NCI-H2171 treated with DMSO at 0.1 percent for 48 hours (cell line): Measurements from ENCODE around the gene CTSE.
"Not testable (repeated sequence)": the region's sequence is repeated elsewhere in the genome, so short reads cannot be mapped to it uniquely, and the experiment has no call there.

ENCODE experiments used
- DNase-seq: peaks from one replicate; lab custom pipeline; 2025; lab: John Stamatoyannopoulos, UW

CTSE gene

DNA sequence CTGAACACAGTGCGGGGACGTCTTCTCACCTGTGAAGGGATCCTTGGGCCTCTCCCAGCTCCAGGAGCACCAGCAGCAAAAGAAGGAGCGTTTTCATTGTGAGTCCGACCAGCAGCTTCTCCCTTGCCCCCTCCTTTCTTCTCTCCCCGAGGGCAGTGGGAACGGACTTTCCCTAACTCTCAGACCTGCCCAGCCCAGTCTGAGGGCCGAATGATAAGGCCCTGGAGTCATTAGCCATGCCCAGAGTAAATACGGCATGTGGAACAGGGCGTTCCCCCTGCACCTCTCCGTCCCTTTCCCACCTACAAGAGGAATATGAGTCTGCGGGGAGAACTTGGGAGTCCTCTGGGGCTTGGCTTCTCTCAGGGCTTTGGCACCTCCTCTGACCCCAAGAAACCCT, at the start of gene CTSE:
CTSE (minus strand) TSS at position 201 of the 400 bp plus-strand sequence; CDS start at position 97, 104 bp downstream.
- no peak for DNase-seq

DNA sequence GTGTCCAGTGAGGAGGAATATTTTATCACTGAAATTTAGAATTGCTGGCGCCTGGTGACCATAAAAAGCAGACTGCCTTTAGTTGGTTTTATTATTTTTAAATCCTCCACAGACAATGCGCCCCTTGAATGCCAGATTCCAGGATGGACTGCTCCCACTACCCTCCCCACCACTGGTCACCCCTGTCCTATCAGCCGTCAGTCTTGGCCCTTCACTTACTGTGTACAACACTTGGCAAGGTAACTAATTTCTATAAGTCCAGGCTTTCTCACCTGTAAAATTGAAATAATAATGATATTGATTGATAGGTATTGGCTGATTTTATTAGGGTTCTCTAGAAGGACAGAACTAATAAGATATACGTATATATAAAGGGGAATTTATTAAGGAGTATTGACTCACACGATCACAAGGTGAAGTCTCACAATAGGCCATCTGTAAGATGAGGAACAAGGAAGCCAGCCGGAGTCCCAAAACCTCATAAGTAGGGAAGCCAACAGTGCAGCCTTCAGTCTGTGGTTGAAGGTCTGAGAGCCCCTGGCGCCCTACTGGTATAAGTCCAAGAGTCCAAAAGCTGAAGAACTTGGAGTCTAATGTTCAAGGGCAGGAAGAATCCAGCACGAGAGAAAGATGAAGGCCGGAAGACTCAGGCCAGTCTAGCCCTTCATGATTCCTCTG, 47.1 kb upstream of the CTSE start:
- DNase-seq: no peak

DNA sequence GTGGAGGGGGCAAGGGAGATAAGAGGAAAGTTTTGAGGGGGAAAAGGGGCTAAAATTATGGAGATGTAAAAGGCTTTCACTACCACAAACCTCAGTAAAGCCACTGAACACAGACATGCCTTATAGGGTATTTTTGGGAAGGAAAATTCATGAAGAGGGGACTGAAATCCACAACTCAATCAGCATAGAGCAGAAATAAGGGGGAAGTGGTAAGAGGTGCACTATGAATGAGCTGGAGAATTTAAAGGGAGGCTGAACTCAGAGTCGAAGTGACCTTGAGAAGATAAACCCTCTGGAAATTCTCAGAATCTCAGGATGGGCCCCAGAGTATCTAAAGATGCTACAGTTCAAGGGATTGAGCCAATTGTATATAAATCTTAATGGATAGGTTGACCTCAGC, 44.6 kb upstream of the CTSE start:
- DNase-seq: no peak

DNA sequence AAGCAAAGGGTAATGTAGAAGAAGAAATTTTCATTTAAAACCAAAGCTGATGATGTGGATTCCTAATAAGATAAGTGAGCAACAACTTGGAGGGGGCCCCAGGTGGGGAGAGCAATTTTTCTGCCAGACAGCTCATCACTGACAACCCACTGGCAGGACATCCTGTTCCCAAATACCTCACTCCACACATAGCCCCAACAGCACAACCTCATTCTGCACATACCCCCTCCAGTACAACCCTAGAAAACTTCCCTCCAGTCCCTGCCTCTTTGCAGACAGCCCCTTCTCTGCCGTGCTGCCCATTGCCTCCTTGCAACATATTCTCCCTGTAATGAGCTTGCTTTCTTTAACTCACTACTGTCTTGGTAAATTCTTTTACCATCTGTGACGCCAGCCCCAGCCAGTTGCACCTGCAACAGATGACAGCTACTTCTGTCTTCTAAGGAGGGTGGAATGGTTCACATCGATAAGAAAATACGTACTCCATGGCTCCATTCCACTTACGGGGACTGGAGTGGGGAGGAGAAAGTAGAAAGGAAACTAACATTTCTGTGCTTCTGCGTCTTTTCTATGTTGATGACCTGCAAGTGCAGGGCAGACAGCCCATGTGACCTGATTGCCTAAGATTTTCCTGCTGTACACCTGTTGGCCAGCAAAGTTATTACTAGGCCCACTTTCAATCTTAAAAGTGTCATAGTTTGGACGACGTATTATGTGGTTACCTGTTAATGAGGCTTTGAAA, 44.0 kb upstream of the CTSE start:
- DNase-seq: no peak

DNA sequence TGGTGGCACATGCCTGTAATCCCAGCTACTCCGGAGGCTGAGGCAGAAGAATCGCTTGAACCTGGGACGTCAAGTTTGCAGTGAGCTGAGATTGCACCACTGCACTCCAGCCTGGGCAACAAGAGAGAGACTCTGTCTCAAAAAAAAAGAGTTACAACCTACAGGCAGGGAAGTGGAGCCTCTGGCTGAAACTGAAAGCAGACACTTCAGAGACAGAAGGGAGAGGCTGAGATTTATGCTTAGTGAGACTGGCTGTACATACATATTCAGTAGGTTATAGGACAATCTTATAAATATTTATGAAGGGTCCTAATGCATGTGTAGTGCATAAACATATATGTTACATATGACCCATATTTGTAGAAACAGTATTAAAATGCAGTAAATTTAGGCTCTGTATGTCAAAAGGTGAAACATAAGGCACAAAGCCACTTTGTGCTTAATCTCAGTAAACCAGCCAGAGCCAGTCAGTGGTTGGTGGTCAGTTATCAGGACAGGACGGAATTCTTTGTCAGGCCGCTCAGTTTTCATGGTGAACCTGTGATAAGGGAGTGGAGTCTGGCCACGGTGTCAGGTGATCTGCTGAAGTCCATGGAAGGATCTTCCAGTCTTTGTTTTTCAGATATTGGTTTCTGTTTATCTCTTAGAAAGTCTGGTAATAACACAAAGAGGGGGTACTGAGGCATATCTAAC, 42.9 kb upstream of the CTSE start:
- no peak for DNase-seq

DNA sequence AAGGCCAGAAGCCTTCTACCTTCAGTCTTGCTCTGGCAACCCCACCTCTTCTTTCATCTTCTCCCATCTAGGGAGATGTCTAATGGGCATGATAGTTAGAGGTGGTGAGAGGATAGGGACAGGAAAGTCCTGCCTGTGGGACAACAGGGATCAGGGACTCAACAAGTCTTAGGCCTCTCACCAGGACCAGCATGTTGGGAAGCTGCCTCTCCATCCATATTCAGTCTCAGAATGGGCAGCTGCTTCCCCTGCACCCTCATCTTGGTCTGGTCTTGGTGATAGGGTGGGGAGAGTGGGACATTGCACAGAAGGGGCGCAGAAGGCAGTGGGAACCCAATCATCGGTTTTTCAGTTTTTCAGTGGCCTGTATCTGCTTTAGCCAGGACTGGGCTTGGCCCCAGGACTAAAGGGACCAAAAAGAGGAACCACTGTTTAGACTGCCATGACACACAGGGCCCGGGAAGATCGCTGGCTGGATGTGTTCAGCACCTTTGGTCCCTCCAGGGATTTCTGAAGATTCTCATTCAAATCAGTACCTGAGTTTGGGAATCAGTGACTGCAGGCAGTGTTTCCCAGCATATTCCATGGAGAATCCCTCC, 42.0 kb upstream of the CTSE start:
- DNase-seq: no peak

DNA sequence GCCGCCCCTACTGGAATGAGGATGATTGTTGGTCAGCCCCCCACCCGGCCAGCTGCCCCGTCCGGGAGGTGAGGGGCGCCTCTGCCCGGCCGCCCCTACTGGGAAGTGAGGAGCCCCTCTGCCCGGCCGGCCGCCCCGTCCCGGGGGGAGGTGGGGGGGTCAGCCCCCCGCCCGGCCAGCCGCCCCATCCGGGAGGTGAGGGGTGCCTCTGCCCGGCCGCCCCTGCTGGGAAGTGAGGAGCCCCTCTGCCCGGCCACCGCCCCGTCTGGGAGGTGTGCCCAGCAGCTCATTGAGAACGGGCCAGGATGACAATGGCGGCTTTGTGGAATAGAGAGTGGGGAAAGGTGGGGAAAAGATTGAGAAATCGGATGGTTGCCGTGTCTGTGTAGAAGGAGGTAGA, 40.8 kb upstream of the CTSE start:
- DNase-seq: not testable (repeated sequence)

DNA sequence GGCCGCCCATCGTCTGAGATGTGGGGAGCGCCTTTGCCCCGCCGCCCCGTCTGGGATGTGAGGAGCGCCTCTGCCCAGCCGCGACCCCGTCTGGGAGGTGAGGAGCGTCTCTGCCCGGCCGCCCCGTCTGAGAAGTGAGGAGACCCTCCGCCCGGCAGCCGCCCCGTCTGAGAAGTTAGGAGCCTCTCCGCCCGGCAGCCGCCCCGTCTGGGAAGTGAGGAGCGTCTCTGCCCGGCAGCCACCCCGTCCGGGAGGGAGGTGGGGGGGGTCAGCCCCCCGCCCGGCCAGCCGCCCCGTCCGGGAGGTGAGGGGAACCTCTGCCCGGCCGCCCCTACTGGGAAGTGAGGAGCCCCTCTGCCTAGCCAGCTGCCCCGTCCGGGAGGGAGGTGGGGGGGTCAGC, 40.3 kb upstream of the CTSE start:
- not testable (repeated sequence) for DNase-seq

DNA sequence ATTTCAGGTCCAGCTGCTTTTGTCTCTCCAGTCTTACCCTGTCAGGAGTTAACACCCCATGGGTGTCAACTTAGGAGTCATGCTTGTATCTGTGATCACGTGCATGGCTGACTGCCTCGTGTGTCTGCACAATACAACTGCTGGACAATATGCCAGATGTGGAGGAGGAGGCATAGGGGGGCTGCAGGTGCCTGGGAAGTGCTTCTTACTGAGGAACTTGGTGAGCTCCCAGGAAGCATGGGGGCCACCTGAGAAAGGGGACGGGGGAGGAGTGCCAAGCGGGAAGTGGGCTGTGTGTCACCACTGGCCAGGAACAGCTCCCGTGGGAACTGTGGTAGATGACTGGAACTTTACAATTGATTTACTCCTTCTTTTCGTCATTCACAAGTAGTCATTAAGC, 38.8 kb upstream of the CTSE start:
- no peak for DNase-seq

DNA sequence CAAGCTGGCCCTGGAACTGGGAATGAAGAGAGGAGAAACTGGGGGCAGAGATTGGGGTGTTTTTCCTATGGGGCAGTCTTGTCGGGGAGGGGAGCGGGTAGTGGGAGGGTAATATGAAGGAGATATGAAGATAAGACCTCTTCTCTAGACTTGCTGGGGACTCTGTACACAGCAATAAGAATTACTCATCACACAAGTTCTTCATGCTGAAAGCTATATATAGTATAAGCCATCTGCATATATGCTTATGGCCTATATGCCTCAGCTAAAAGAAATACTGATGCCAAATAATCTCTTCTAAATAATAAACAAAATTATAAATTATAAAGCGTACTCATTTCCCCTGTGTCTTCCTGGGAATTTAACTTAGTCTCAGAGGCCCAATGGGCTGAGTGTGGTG, 37.1 kb upstream of the CTSE start:
- DNase-seq: no peak

DNA sequence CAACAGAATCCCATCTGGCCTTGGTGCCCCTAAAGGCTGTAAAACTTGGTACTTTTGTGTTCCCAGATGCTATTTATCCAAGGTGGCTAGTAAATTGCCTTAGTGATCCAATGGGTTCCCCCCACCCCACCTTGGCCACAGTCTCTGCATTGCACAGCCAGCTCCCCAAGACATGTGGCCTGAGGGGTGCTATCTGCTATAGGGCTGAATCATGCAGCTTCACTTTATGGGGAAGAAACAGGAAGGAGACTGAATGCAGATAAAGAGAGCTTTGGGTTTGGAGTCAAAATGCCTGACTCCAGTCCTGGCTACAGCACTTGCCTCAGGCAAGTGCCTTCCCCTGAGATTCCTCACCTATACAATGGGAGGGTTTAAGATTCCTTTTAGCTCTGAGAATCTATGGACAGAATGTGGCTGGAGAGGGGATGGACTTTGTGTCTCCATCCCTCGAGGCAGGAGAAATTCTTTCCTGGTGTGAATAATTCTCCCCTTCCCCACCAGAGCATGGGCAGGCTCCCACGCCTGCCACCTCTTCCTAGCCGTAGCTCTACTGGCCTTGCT, 35.7 kb upstream of the CTSE start:
- DNase-seq: no peak

DNA sequence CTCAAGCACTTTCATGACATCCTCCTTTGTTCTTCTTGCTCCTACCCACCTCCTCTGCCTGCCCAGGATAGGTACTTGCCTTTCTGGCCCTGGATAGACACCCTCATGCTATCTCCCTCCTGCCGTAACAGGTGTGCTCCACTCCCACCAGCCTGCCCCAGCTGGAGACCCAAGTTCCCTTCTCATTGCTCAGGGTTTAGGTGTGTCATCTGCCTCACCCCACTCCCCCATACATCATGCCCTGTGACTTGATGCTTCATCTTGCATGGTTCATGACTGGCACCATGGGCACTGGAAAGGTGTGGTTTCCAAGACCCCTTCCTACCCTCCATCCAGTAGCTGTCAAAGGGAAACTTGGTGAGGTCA, 35.2 kb upstream of the CTSE start:
- DNase-seq: no peak

DNA sequence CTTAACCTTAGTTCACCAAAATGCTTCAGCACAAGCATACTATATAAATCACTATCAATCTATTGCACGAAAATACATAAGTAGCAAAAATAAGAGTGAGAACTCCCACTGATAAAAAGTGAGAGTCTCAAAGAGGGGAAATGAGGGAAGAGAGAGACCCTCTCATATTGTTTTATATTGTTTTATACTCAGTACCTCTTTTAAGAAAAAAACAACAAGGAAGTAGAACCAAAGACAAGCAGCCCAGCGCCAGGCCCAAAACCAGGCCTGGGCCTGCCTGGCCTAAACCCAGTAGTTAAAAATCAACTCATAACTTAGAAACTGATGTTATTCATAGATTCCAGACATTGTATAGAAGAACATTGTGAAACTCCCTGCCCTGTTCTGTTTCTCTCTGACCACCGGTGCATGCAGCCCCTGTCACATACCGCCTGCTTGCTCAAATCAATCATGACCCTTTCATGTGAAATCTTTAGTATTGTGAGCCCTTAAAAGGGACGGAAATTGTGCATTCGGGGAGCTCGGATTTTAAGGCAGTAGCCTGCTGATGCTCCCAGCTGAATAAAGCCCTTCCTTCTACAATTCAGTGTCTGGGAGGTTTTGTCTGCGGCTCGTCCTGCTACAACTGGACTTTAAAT, 34.7 kb upstream of the CTSE start:
- DNase-seq: not testable (repeated sequence)

DNA sequence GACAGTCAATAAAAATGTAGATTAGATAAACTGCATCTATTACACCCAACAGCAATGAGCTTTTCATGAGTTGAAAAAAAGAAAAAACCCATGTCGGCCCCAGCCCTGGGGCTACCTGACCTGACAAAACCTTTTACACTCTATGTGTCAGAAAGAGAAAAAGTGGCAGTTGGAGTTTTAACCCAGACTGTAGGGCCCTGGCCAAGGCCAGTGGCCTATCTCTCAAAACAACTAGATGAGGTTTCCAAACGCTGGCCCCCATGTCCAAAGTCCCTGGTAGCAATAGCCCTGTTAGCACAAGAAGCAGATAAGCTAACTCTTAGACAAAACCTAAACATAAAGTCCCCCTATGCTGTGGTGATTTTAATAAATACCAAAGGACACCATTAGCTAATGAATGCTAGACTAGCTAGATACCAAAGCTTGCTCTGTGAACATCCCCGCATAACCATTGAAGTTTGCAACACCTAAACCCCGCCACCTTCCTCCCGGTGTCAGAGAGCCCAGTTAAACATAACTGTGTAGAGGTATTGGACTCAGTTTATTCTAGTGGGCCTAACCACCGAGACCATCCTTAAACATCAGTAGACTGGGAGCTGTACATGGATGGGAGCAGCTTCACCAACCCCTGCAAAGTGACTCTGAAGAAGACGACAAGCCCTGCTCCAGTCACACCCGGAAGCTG, 32.1 kb upstream of the CTSE start:
- not testable (repeated sequence) for DNase-seq

DNA sequence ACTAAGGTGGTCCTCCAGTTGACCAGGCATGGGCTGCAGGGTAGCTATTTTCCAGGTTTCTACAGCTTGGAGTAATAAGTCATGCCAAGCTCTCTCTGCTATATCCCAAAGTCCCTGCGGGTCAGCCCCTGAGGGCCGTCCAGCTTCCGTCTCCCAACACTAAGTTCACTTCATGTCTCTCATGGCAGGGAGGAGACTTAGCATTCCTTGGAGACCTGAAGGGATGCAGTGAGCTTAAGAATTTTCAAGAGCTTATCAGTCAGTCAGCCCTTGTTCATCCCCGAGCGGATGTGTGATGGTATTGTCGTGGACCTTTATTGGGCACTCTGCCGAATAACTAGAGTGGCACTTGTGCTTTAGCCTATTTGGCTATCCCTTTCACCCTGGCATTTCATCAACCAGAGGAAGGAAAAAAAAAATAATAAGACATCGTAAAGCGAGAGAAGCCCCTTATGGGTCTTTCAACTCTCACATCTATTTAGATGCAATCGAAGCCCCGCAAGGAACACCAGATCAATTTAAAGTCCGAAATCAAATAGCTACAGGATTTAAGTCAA, 31.5 kb upstream of the CTSE start:
- DNase-seq: not testable (repeated sequence)

DNA sequence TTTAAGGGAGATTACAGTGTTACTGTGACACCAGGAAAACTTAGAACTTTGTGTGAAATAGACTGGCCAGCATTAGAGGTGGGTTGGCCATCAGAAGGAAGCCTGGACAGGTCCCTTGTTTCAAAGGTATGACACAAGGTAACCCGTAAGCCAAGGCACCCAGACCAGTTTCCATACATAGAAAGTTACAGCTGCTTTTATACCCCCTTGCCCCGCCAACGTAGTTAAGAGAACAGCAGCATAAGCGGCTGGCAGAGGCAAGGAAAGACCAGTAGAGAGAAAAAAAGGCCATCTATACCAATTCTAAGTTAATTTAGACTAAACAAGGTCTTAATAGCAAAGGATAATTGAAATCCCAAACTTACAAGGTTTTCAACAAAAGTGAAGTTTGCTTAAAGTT, 29.9 kb upstream of the CTSE start:
- not testable (repeated sequence) for DNase-seq

DNA sequence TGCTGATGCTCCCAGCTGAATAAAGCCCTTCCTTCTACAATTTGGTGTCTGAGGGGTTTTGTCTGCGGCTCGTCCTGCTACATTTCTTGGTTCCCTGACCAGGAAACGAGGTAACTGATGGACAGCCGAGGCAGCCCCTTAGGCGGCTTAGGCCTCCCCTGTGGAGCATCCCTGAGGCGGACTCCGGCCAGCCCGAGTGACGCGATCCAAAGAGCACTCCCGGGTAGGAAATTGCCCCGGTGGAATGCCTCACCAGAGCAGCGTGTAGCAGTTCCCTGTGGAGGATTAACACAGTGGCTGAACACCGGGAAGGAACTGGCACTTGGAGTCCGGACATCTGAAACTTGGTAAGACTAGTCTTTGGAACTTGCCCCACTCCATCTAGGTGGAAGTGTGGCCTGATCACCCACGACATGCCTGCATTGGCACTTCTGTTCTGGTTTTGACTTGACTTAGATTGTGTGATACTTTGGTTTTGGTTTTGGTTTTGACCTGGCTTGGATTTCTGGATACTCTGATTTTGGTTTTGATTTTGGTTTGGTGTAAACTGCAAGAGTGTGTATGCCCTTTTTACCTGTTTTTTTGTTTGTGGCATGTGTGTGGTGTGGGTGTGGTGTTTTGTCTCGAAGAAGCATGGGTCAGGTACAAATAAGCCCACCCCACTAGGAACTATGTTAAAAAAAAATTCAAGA, 29.4 kb upstream of the CTSE start, which contains the start of gene RHEX:
RHEX (plus strand) TSS at position 255 of the 692 bp plus-strand sequence. CDS start 44,656 bp downstream, outside the sequence.
- not testable (repeated sequence) for DNase-seq

DNA sequence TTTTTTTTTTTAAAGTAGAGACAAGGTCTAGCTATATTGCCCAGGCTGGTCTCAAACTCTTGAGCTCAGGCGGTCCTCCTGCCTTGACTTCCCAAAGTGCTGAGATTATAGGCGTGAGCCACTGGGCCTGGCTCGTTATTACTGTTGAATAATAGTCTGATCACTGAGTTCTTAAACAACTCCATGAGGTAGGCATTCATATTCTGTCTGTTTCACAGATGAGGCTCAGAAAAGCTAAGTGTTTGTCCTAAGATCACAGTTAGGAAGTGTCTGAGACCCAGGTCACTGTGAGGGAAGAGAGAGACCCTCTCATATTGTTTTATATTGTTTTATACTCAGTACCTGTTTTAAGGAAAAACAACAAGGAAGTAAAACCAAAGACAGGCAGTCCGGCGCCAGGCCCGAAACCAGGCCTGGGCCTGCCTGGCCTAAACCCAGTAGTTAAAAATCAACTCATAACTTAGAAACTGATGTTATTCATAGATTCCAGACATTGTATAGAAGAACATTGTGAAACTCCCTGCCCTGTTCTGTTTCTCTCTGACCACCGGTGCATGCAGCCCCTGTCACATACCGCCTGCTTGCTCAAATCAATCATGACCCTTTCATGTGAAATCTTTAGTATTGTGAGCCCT, 28.7 kb upstream of the CTSE start:
- not testable (repeated sequence) for DNase-seq

DNA sequence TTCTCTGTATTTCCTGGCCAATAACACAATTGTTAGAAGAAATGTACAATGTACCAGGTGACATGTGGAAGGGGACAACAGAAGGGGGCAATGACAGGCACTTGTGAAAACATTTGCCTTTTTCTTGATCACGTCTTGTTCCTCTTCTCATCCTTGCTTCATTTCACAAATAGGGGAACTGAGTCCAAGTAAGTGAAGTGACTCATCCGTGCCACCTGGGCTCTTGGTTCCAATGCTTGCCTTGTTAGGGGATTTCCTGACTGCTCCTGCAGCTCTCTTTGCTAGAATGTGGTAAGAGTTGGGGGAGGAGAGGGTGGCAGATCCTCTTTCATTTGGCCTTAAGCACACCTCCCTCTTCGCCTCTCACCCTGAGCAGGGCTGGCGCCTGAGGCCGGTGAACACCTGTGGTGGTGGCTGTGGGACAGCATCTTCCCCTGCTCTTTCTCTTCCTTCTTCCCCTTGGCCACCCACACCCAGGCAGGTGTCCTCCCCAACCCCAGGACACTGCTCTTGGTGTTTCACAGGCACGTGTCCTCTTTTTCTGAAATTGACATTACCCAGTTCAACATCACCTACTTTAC, 27.1 kb upstream of the CTSE start:
- DNase-seq: no peak
